Epithelial cell of prostate (primary cell): Measurements from ENCODE around the gene FDPS.

Experiments
- DNase-seq: peaks from one replicate; pipeline ENCODE4 v3.0.0-alpha.2; 2011; ENCODE audit warnings: low read depth, low spot score
- H3K27ac ChIP-seq: fragments of 450-650 bp; 2 replicates; pipeline ENCODE4 v1.5.1; 2017; ENCODE audit warnings: mild to moderate bottlenecking

FDPS gene

GRCh38 chr1:155339515-155340097 lies 30.9 kb downstream of the FDPS start:
- no peak for DNase-seq
- H3K27ac ChIP-seq, result no peak overlapping the region

- no peak for DNase-seq
- no peak overlapping the region for H3K27ac ChIP-seq
These were observed 34.2 kb downstream of the FDPS start for GRCh38 chr1:155342842-155343241.

- DNase-seq, result no peak
- no peak overlapping the region for H3K27ac ChIP-seq
These were observed 44.0 kb downstream of the FDPS start for GRCh38 chr1:155352631-155353030.

- no peak overlapping the region for H3K27ac ChIP-seq
- DNase-seq, result no peak
These were observed 51.4 kb downstream of the FDPS start for GRCh38 chr1:155360051-155360450.
